ENCODE measurements around the gene IFIT1.

The IFIT1 gene

DNA sequence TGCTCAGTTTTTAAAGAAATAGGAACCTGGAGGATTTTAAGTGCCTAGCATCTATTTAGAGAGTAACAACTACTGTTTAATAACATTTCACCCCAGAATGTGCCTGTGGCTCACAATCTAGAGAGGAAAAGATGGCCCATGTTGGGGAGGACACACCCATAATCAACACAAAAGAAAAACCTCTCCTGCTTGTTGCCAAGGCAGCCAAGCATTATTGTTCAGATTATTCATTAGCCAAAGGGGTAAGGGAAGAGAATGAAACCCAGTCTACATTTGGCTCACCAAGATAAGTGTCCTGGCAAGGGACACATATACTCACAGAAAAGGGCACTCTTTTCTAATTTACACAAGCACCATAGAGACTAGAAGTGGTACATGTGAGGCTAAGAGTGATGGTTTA lies 32.3 kb upstream of the IFIT1 start (continued):
- no peak for TF ChIP-seq PATZ1 (CRISPR knock-in tag; IDR thresholded peaks at IDR 0.05; ENCODE audit: borderline replicate concordance)
- TF ChIP-seq, protein P1, sequence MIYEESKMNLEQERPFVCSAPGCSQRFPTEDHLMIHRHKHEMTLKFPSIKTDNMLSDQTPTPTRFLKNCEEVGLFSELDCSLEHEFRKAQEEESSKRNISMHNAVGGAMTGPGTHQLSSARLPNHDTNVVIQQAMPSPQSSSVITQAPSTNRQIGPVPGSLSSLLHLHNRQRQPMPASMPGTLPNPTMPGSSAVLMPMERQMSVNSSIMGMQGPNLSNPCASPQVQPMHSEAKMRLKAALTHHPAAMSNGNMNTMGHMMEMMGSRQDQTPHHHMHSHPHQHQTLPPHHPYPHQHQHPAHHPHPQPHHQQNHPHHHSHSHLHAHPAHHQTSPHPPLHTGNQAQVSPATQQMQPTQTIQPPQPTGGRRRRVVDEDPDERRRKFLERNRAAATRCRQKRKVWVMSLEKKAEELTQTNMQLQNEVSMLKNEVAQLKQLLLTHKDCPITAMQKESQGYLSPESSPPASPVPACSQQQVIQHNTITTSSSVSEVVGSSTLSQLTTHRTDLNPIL (CRISPR knock-in tag; IDR thresholded peaks at IDR 0.05; ENCODE audit: low read depth), result no peak

DNA sequence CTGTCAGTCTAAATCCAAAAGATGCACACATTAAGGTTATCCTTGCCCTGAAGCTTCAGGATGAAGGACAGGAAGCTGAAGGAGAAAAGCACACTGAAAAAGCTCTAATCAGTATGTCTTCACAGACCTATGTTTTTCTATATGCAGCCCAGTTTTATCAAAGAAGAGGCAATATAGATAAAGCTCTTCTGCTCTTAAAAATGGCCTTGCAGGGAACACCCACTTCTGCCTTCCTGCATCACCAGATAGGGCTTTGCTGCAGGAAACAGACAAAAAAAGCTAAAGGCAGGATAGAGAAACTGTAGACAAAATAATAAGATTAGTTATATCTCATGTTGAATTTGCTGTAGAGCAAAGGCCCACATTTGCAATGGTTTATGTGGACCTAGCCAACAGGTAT lies 29.5 kb upstream of the IFIT1 start:
- TF ChIP-seq TOX (CRISPR knock-in tag; IDR thresholded peaks at IDR 0.05; ENCODE audit: borderline replicate concordance) (no peak), CSDC2 (CRISPR knock-in tag; IDR thresholded peaks at IDR 0.05) (no peak), ESRRG (CRISPR knock-in tag; IDR thresholded peaks at IDR 0.05) (no peak), ZFP3 (CRISPR knock-in tag; IDR thresholded peaks at IDR 0.05) (no peak), POU6F1 (CRISPR knock-in tag; IDR thresholded peaks at IDR 0.05; ENCODE audit: borderline replicate concordance, low read depth) (no peak), PPARA (CRISPR knock-in tag; IDR thresholded peaks at IDR 0.05; ENCODE audit: borderline replicate concordance) (no peak), ZC3H10 (CRISPR knock-in tag; IDR thresholded peaks at IDR 0.05) (no peak), TCF4 (CRISPR knock-in tag; IDR thresholded peaks at IDR 0.05; ENCODE audit: borderline replicate concordance) (no peak), GLIS3 (CRISPR knock-in tag; IDR thresholded peaks at IDR 0.05) (no peak)
- TF ChIP-seq, protein P1 (CRISPR knock-in tag; IDR thresholded peaks at IDR 0.05; ENCODE audit: low read depth), result no peak
- ATAC-seq, result no peak

DNA sequence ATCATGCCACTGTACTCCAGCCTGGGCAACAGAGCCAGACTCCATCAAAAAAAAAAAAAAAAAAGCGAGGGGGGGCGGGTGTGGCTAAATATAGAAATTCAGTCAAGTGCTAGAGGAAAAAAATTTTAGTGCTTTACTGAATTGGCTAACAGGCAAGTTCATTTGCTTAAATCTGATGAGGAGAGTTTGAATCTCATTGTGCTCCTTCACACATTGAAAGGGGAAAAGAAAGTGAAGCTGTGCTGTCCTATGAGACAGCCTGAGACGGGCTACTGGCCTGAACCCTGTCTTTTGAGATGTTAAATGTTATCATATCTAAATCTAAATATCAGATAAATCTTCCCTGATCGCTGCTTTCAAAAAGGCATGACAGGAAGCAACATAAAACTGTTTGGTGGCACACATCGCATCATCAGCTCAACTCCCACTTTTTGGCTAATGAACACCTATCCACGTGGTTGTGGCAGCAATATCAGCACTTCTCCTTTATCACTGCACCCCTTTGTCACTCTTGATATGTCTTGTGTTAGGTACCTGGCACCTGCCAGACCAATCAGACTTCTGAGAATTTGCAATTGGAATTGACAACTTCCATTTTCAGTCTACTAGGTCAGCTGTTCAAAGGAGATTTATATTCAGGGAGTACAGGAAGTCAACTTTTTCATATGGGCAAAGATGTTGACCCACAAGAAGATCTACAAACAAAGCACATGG lies 28.5 kb upstream of the IFIT1 start:
- no peak for ATAC-seq
- TF ChIP-seq PATZ1 (CRISPR knock-in tag; IDR thresholded peaks at IDR 0.05; ENCODE audit: borderline replicate concordance) (no peak), ZNF8 (CRISPR knock-in tag; IDR thresholded peaks at IDR 0.05) (no peak)
- TF ChIP-seq, protein P2, sequence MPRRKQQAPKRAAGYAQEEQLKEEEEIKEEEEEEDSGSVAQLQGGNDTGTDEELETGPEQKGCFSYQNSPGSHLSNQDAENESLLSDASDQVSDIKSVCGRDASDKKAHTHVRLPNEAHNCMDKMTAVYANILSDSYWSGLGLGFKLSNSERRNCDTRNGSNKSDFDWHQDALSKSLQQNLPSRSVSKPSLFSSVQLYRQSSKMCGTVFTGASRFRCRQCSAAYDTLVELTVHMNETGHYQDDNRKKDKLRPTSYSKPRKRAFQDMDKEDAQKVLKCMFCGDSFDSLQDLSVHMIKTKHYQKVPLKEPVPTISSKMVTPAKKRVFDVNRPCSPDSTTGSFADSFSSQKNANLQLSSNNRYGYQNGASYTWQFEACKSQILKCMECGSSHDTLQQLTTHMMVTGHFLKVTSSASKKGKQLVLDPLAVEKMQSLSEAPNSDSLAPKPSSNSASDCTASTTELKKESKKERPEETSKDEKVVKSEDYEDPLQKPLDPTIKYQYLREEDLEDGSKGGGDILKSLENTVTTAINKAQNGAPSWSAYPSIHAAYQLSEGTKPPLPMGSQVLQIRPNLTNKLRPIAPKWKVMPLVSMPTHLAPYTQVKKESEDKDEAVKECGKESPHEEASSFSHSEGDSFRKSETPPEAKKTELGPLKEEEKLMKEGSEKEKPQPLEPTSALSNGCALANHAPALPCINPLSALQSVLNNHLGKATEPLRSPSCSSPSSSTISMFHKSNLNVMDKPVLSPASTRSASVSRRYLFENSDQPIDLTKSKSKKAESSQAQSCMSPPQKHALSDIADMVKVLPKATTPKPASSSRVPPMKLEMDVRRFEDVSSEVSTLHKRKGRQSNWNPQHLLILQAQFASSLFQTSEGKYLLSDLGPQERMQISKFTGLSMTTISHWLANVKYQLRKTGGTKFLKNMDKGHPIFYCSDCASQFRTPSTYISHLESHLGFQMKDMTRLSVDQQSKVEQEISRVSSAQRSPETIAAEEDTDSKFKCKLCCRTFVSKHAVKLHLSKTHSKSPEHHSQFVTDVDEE (CRISPR knock-in tag; IDR thresholded peaks at IDR 0.05), result no peak

- no peak for TF ChIP-seq ZNF8 (CRISPR knock-in tag; IDR thresholded peaks at IDR 0.05)
- TF ChIP-seq TCF4 (CRISPR knock-in tag; IDR thresholded peaks at IDR 0.05; ENCODE audit: borderline replicate concordance), result no peak
- TF ChIP-seq CSDC2 (CRISPR knock-in tag; IDR thresholded peaks at IDR 0.05), result no peak
- no peak for TF ChIP-seq BACH2 (CRISPR knock-in tag; IDR thresholded peaks at IDR 0.05; ENCODE audit: borderline replicate concordance)
- no peak for TF ChIP-seq ESRRG (CRISPR knock-in tag; IDR thresholded peaks at IDR 0.05)
- no peak for TF ChIP-seq OSR1 (CRISPR knock-in tag; IDR thresholded peaks at IDR 0.05)
- TF ChIP-seq PPARA (CRISPR knock-in tag; IDR thresholded peaks at IDR 0.05; ENCODE audit: borderline replicate concordance), result no peak
- TF ChIP-seq ISL1 (CRISPR knock-in tag; IDR thresholded peaks at IDR 0.05), result no peak
- TF ChIP-seq ZC3H10 (CRISPR knock-in tag; IDR thresholded peaks at IDR 0.05), result no peak
- no peak for TF ChIP-seq ZNF70 (CRISPR knock-in tag; IDR thresholded peaks at IDR 0.05)
- no peak for ATAC-seq
Measured at GRCh38 chr10:89364531-89364930, 27.9 kb upstream of the IFIT1 start.

Data from SK-N-SH treated with all-trans-retinoic acid at 6 μM for 48 hours (cell line).